HepG2 (cell line): ENCODE data around the gene HOXA5. TPM values are rescaled to one million over a fixed set of nuclear protein-coding genes. Genes with fewer than 3 reads are reported as not detected.

ENCODE experiments used
- AFF4 ChIP-seq: sonication (generic); formaldehyde crosslinking; IDR thresholded peaks from 2 replicates; pipeline ENCODE4 v1.4.0; 2020; ENCODE audit warnings: missing genetic modification reagents
- BHLHE40 ChIP-seq: IDR thresholded peaks from 2 replicates; pipeline ENCODE4 v1.6.1; 2011; ENCODE audit warnings: low read length, improper control_type of control experiment
- DDIT3 ChIP-seq: sonication (generic); formaldehyde crosslinking; IDR thresholded peaks from 2 replicates; pipeline ENCODE4 v1.4.0; 2020; ENCODE audit warnings: mild to moderate bottlenecking, missing genetic modification reagents
- DPF2 ChIP-seq: sonication (generic); formaldehyde crosslinking; IDR thresholded peaks from 2 replicates; pipeline ENCODE4 v1.4.0; 2020; ENCODE audit warnings: mild to moderate bottlenecking, low read depth, missing genetic modification reagents, borderline replicate concordance
- KAT2B ChIP-seq: fragments of 150-350 bp; IDR thresholded peaks from 2 replicates; pipeline ENCODE4 v1.6.1; 2014; ENCODE audit warnings: low read depth, low read length, borderline replicate concordance
- KDM4B ChIP-seq: sonication (generic); formaldehyde crosslinking; IDR thresholded peaks from 2 replicates; pipeline ENCODE4 v1.4.0; 2020; ENCODE audit warnings: missing genetic modification reagents
- KDM5A ChIP-seq: fragments of 200-600 bp; sonication (generic); IDR thresholded peaks from 2 replicates; pipeline ENCODE4 v1.7.0; 2018; ENCODE audit warnings: antibody characterized with exemption, mild to moderate bottlenecking, low read length, borderline replicate concordance
- KLF12 ChIP-seq: sonication (generic); formaldehyde crosslinking; IDR thresholded peaks from 2 replicates; pipeline ENCODE4 v1.4.0; 2020; ENCODE audit warnings: missing genetic modification reagents, borderline replicate concordance
- MTA1 ChIP-seq: sonication (generic); formaldehyde crosslinking; IDR thresholded peaks from 2 replicates; pipeline ENCODE4 v1.4.0; 2020; ENCODE audit warnings: missing genetic modification reagents, mild to moderate bottlenecking, borderline replicate concordance
- MYPOP ChIP-seq: sonication (generic); formaldehyde crosslinking; IDR thresholded peaks from 2 replicates; pipeline ENCODE4 v1.8.1; 2023; ENCODE audit warnings: mild to moderate bottlenecking, moderate library complexity, missing genetic modification reagents
- NFKBIZ ChIP-seq: IDR thresholded peaks from 2 replicates; pipeline ENCODE4 v1.6.1; 2018; ENCODE audit warnings: missing genetic modification reagents, missing compliant biosample characterization
- SIX1 ChIP-seq: sonication (generic); formaldehyde crosslinking; IDR thresholded peaks from 2 replicates; pipeline ENCODE4 v1.4.0; 2020; ENCODE audit warnings: missing genetic modification reagents, borderline replicate concordance
- SMARCE1 ChIP-seq: fragments of 450-650 bp; IDR thresholded peaks from 2 replicates; pipeline ENCODE4 v1.6.1; 2017; ENCODE audit warnings: borderline replicate concordance
- SOX5 ChIP-seq: IDR thresholded peaks from 2 replicates; pipeline ENCODE4 v1.6.1; 2016; ENCODE audit warnings: borderline replicate concordance
- TFDP1 ChIP-seq: IDR thresholded peaks from 2 replicates; pipeline ENCODE4 v1.6.1; 2016; ENCODE audit warnings: missing compliant biosample characterization, missing genetic modification reagents, borderline replicate concordance
- ZFP37 ChIP-seq: sonication (generic); formaldehyde crosslinking; IDR thresholded peaks from 2 replicates; pipeline ENCODE4 v1.4.0; 2020; ENCODE audit warnings: missing genetic modification reagents, borderline replicate concordance
- ZKSCAN1 ChIP-seq: fragments of 150-350 bp; IDR thresholded peaks from 2 replicates; pipeline ENCODE4 v1.6.1; 2014; ENCODE audit warnings: low read length
- ZMYM4 ChIP-seq: sonication (generic); formaldehyde crosslinking; IDR thresholded peaks from 2 replicates; pipeline ENCODE4 v1.8.1; 2023; ENCODE audit warnings: mild to moderate bottlenecking, missing genetic modification reagents
- ZNF296 ChIP-seq: sonication (generic); formaldehyde crosslinking; conservative IDR thresholded peaks from 2 replicates; pipeline ENCODE4 v1.5.0; 2020; ENCODE audit warnings: mild to moderate bottlenecking, missing genetic modification reagents
- ZNF572 ChIP-seq: sonication (generic); formaldehyde crosslinking; IDR thresholded peaks from 2 replicates; pipeline ENCODE4 v1.5.1; 2020; ENCODE audit warnings: mild to moderate bottlenecking, missing genetic modification reagents
- ZNF598 ChIP-seq: sonication (generic); formaldehyde crosslinking; IDR thresholded peaks from 2 replicates; pipeline ENCODE4 v1.5.1; 2020; ENCODE audit warnings: mild to moderate bottlenecking, missing genetic modification reagents, borderline replicate concordance
- ZNF629 ChIP-seq: sonication (generic); formaldehyde crosslinking; conservative IDR thresholded peaks from 2 replicates; pipeline ENCODE4 v1.5.0; 2020; ENCODE audit warnings: missing genetic modification reagents
- polyA plus RNA-seq, 8 experiments: library from polyadenylated mRNA; depleted of rRNA in 3 of 8; stranded (reverse) in 7 of 8; unstranded in 1 of 8; fragments of >200 nt; fragmentation: Illumina TruSeq in 4 of 8; extraction: Trizol in 4 of 8; gene quantifications; 2 replicates each; pipeline versions ENCODE4 v1.2.1 to v1.2.3, GENCODE V29; 2011 to 2016; ENCODE audit warnings: low read depth in 4 of 8, missing spikeins in 1 of 8, mixed read lengths in 1 of 8; ENCODE audit not compliant: insufficient read depth in 1 of 8
- total RNA-seq, 5 experiments: library from RNA; depleted of rRNA; stranded (reverse); fragments of >200 nt; fragmentation: Illumina TruSeq; extraction: Trizol; gene quantifications; 2 replicates each; pipeline ENCODE4 v1.2.3, GENCODE V29; 2016; ENCODE audit warnings: low read depth in 1 of 5

Gene HOXA5
- total and polyA plus RNA-seq, 2 of the 13 experiments (the other 11 are each of a cell fraction or from before 2014, with no cell fraction given): 3.2 to 3.6 TPM

GRCh38 chr7:27130540-27131389, 12.7 kb downstream of the HOXA5 start, which contains the start of gene HOXA4 (continued):
- no peak for TF ChIP-seq SMARCE1
- TF ChIP-seq MYPOP (CRISPR knock-in tag): peak; percentile 87
- TF ChIP-seq BHLHE40: peak; percentile 73
- 0 out of 2 replicates have a peak, but pooled peaks have one; percentile 24 for TF ChIP-seq ZNF296 (CRISPR knock-in tag)
- no peak for TF ChIP-seq KAT2B
- TF ChIP-seq SIX1: no peak
- no peak for TF ChIP-seq ZNF572 (CRISPR knock-in tag)
- TF ChIP-seq ZNF629 (CRISPR knock-in tag): no peak
- TF ChIP-seq AFF4: no peak
- peak; percentile 54; the same call in 1 of the 2 replicates for TF ChIP-seq KDM5A
- TF ChIP-seq KLF12 (CRISPR knock-in tag): no peak
- TF ChIP-seq ZMYM4 (CRISPR knock-in tag): peak; percentile 90
- peak; percentile 75; the same call in 1 of the 2 replicates for TF ChIP-seq ZNF598 (CRISPR knock-in tag)
- TF ChIP-seq KDM4B: no peak
- no peak for TF ChIP-seq SOX5 (CRISPR knock-in tag)
- TF ChIP-seq DPF2 (CRISPR knock-in tag): no peak
- TF ChIP-seq ZFP37 (CRISPR knock-in tag): peak; percentile 52; the same call in 1 of the 2 replicates
- TF ChIP-seq TFDP1 (CRISPR knock-in tag): peak; percentile 94
- TF ChIP-seq NFKBIZ (CRISPR knock-in tag): no peak
- TF ChIP-seq DDIT3 (CRISPR knock-in tag): no peak
- no peak; the same call in 1 of the 2 replicates for TF ChIP-seq MTA1 (CRISPR knock-in tag)
- no peak for TF ChIP-seq ZKSCAN1
